Neural crest cell (in vitro differentiated cells): Measurements from ENCODE around the gene CCNK. TPM values are rescaled to one million over a fixed set of nuclear protein-coding genes. Genes with fewer than 3 reads are reported as not detected.

Source experiments
- DNase-seq: peaks from one replicate; pipeline ENCODE4 v3.0.0; 2021; ENCODE audit warnings: low read depth, mixed read lengths, low spot score
- H3K27ac Mint-ChIP-seq: one replicate; pipeline ENCODE4 v1.8.0; 2021; ENCODE audit warnings: mild to moderate bottlenecking, mixed read lengths; ENCODE audit not compliant: unreplicated experiment
- H3K27me3 Mint-ChIP-seq: 2 replicates; pipeline ENCODE4 v1.8.0; 2021; ENCODE audit warnings: low read depth, mild to moderate bottlenecking, mixed read lengths
- H3K36me3 Mint-ChIP-seq: 2 replicates; pipeline ENCODE4 v1.8.0; 2021; ENCODE audit warnings: low read depth, mild to moderate bottlenecking, mixed read lengths
- H3K4me1 Mint-ChIP-seq: 2 replicates; pipeline ENCODE4 v1.8.0; 2021; ENCODE audit warnings: mixed read lengths
- H3K4me3 Mint-ChIP-seq: one replicate; pipeline ENCODE4 v1.8.0; 2021; ENCODE audit warnings: mild to moderate bottlenecking, mixed read lengths
- H3K9me3 Mint-ChIP-seq: 2 replicates; pipeline ENCODE4 v1.8.0; 2021; ENCODE audit warnings: mixed read lengths
- CTCF ChIP-seq: fragments of 200-600 bp; sonication (generic); conservative IDR thresholded peaks from 2 replicates; pipeline ENCODE4 v1.5.0; 2021; ENCODE audit warnings: antibody characterized with exemption, mild to moderate bottlenecking
- total RNA-seq: library from RNA; stranded (reverse); gene quantifications from 2 replicates; pipeline ENCODE4 v1.2.1, GENCODE V29; 2021

Gene CCNK
- total RNA-seq, 1 donor from 2014 or later, result 69.6 TPM

- Mint-ChIP-seq H3K9me3 (no peaks in the 10 kb centered on the region), H3K27me3 (no peaks in the 10 kb centered on the region), H3K36me3 (peaks cover 6% of the 10 kb centered on the region), H3K4me1 (no peaks in the 10 kb centered on the region), H3K4me3 (no peak overlapping the region), H3K27ac (no peak overlapping the region)
- TF ChIP-seq CTCF, result no peak
- no peak for DNase-seq
Measured at GRCh38 chr14:99447739-99448138, 33.5 kb upstream of the CCNK start.

- Mint-ChIP-seq H3K4me1 (no peaks in the 10 kb centered on the region), H3K9me3 (no peaks in the 10 kb centered on the region), H3K36me3 (peaks cover 4% of the 10 kb centered on the region), H3K4me3 (no peak overlapping the region), H3K27ac (no peak overlapping the region), H3K27me3 (no peaks in the 10 kb centered on the region)
- DNase-seq, result no peak
- no peak for TF ChIP-seq CTCF
Measured at GRCh38 chr14:99450266-99450665, 30.9 kb upstream of the CCNK start.

GRCh38 chr14:99451234-99451633 is 30.0 kb upstream of the CCNK start:
- H3K36me3 Mint-ChIP-seq, result peaks cover 4% of the 10 kb centered on the region
- no peaks in the 10 kb centered on the region for H3K9me3 Mint-ChIP-seq
- TF ChIP-seq CTCF, result no peak
- no peak overlapping the region for H3K4me3 Mint-ChIP-seq
- H3K27ac Mint-ChIP-seq, result no peak overlapping the region
- no peaks in the 10 kb centered on the region for H3K27me3 Mint-ChIP-seq
- DNase-seq, result no peak
- H3K4me1 Mint-ChIP-seq, result no peaks in the 10 kb centered on the region

GRCh38 chr14:99452968-99453367 is 28.2 kb upstream of the CCNK start:
- Mint-ChIP-seq H3K27me3 (no peaks in the 10 kb centered on the region), H3K36me3 (peaks cover 2% of the 10 kb centered on the region), H3K4me3 (no peak overlapping the region), H3K27ac (peak overlapping the region; percentile 47), H3K9me3 (no peaks in the 10 kb centered on the region), H3K4me1 (no peaks in the 10 kb centered on the region)
- TF ChIP-seq CTCF, result no peak
- no peak for DNase-seq

- Mint-ChIP-seq H3K4me1 (no peaks in the 10 kb centered on the region), H3K9me3 (no peaks in the 10 kb centered on the region), H3K27me3 (no peaks in the 10 kb centered on the region), H3K4me3 (no peak overlapping the region), H3K36me3 (no peaks in the 10 kb centered on the region), H3K27ac (no peak overlapping the region)
- TF ChIP-seq CTCF, result no peak
- no peak for DNase-seq
Measured at GRCh38 chr14:99454246-99454645, 27.0 kb upstream of the CCNK start.

- DNase-seq, result no peak
- no peak for TF ChIP-seq CTCF
- peaks cover 3% of the 10 kb centered on the region for H3K36me3 Mint-ChIP-seq
- no peak overlapping the region for H3K27ac Mint-ChIP-seq
- no peaks in the 10 kb centered on the region for H3K4me1 Mint-ChIP-seq
- no peaks in the 10 kb centered on the region for H3K9me3 Mint-ChIP-seq
- no peaks in the 10 kb centered on the region for H3K27me3 Mint-ChIP-seq
- H3K4me3 Mint-ChIP-seq, result no peak overlapping the region
Measured at GRCh38 chr14:99459481-99460100, 21.6 kb upstream of the CCNK start.
